HEK293T (cell line): ENCODE data around the gene GNAQ.

Experiments
- ARNT ChIP-seq: fragments of 450-650 bp; IDR thresholded peaks from 2 replicates; pipeline ENCODE4 v1.6.1; 2017; ENCODE audit warnings: mild to moderate bottlenecking
- BHLHE40 ChIP-seq: fragments of 450-650 bp; IDR thresholded peaks from 2 replicates; pipeline ENCODE4 v1.6.1; 2016; ENCODE audit warnings: mild to moderate bottlenecking, moderate library complexity, borderline replicate concordance
- FOXA1 ChIP-seq: fragments of 450-650 bp; IDR thresholded peaks from 2 replicates; pipeline ENCODE4 v1.6.1; 2016; ENCODE audit warnings: mild to moderate bottlenecking
- FOXM1 ChIP-seq: fragments of 450-650 bp; IDR thresholded peaks from 2 replicates; pipeline ENCODE4 v1.6.1; 2017; ENCODE audit warnings: mild to moderate bottlenecking, borderline replicate concordance
- L3MBTL2 ChIP-seq: fragments of 450-650 bp; conservative IDR thresholded peaks from 2 replicates; pipeline ENCODE4 v1.6.1; 2016; ENCODE audit warnings: mild to moderate bottlenecking
- NFRKB ChIP-seq: fragments of 450-650 bp; IDR thresholded peaks from 2 replicates; pipeline ENCODE4 v1.6.1; 2016; ENCODE audit warnings: mild to moderate bottlenecking, moderate library complexity
- SP1 ChIP-seq: fragments of 450-650 bp; IDR thresholded peaks from 2 replicates; pipeline ENCODE4 v1.6.1; 2017
- SUZ12 ChIP-seq: fragments of 450-650 bp; IDR thresholded peaks from 2 replicates; pipeline ENCODE4 v1.6.1; 2016; ENCODE audit warnings: mild to moderate bottlenecking
- ZNF384 ChIP-seq: fragments of 450-650 bp; IDR thresholded peaks from 2 replicates; pipeline ENCODE4 v1.6.1; 2016
- TF ChIP-seq, protein P1 (sequence below): fragments of 450-650 bp; IDR thresholded peaks from 2 replicates; pipeline ENCODE4 v1.6.1; 2016

DNA sequence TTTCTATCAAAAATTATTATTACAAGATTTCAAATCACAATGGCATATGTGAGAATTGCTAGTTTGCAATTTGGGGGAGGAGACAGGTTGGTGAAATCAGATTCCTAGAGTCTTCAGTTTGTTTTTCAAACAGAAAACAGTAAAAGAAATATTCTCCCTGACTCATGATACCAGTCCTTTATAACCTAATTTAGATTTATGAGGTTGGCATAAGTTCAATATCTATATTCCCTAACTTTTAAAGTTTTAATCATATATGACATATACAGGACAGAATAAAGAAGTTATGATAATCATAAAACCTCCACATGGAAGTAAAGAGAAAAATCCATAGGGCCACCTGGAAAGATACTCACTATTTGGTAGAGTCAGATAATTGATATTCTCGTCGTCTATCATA lies 216.4 kb downstream of the GNAQ start:
- TF ChIP-seq ZNF384 (no peak), ARNT (no peak), SP1 (no peak), BHLHE40 (no peak), SUZ12 (no peak), FOXM1 (no peak), NFRKB (no peak), FOXA1 (no peak), L3MBTL2 (no peak)
- TF ChIP-seq, protein P1, sequence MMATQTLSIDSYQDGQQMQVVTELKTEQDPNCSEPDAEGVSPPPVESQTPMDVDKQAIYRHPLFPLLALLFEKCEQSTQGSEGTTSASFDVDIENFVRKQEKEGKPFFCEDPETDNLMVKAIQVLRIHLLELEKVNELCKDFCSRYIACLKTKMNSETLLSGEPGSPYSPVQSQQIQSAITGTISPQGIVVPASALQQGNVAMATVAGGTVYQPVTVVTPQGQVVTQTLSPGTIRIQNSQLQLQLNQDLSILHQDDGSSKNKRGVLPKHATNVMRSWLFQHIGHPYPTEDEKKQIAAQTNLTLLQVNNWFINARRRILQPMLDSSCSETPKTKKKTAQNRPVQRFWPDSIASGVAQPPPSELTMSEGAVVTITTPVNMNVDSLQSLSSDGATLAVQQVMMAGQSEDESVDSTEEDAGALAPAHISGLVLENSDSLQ: no peak
